ENCODE measurements around the gene CELA3A. TPM values are rescaled to one million over a fixed set of nuclear protein-coding genes. Genes with fewer than 3 reads are reported as not detected.
A peak's percentile ranks its signal among the peaks of the same experiment; 100 is the strongest.
"Not testable (repeated sequence)": the region's sequence is repeated elsewhere in the genome, so short reads cannot be mapped to it uniquely, and the experiment has no call there.

CELA3A gene
- total RNA-seq, 1 experiment from 2014 or later, result not detected

DNA sequence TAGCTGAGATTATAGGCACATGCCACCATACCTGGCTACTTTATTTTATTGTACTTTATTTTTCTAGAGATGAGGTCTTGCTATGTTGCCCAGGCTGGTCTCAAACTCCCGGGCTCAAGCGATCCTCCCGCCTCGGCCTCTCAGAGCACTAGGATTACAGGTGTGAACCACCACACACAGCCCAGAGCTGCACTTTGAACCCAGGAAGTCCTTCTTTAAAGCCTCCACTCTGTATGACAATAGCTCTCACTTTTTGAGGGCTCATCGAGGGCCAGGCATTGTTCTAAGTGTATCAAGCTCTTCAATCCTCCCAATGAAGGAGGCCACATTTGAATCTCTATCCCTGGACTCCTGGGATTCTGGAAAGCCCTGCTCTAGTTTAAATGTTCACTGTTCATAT is 1.0 kb downstream of the CELA3A start:
- H3K9me3 ChIP-seq (ENCODE audit: low read length); H3K27me3 ChIP-seq (ENCODE audit: low read length); H3K9me2 ChIP-seq (replicated peaks; ENCODE audit: insufficient read depth, low read length); H3K79me2 ChIP-seq (ENCODE audit: low read length); H3K36me3 ChIP-seq (ENCODE audit: insufficient read depth, low read length); H3K4me1 ChIP-seq (ENCODE audit: low read length); DNase-seq; H4K20me1 ChIP-seq (ENCODE audit: insufficient read depth, low read depth, low read length); H3K27ac ChIP-seq (ENCODE audit: low read length); H3K4me2 ChIP-seq (ENCODE audit: low read depth, low read length, poor library complexity, severe bottlenecking); H3K4me3 ChIP-seq (ENCODE audit: low read length); H3K9ac ChIP-seq (ENCODE audit: low read length); H2AFZ ChIP-seq (ENCODE audit: low read length): not testable (repeated sequence)

- not testable (repeated sequence) for H3K4me3 ChIP-seq (ENCODE audit: low read length); H4K20me1 ChIP-seq (ENCODE audit: insufficient read depth, low read depth, low read length); H3K27me3 ChIP-seq (ENCODE audit: low read length); H3K4me2 ChIP-seq (ENCODE audit: low read depth, low read length, poor library complexity, severe bottlenecking); H3K4me1 ChIP-seq (ENCODE audit: low read length); DNase-seq; H3K36me3 ChIP-seq (ENCODE audit: insufficient read depth, low read length); H3K27ac ChIP-seq (ENCODE audit: low read length); H3K9me2 ChIP-seq (replicated peaks; ENCODE audit: insufficient read depth, low read length); H3K9ac ChIP-seq (ENCODE audit: low read length); H3K79me2 ChIP-seq (ENCODE audit: low read length); H3K9me3 ChIP-seq (ENCODE audit: low read length); H2AFZ ChIP-seq (ENCODE audit: low read length)
These were observed 1.4 kb downstream of the CELA3A start for GRCh38 chr1:22002875-22003274.

- DNase-seq; H3K9me3 ChIP-seq (ENCODE audit: low read length); H3K4me2 ChIP-seq (ENCODE audit: low read depth, low read length, poor library complexity, severe bottlenecking); H3K4me3 ChIP-seq (ENCODE audit: low read length); H3K9ac ChIP-seq (ENCODE audit: low read length); H4K20me1 ChIP-seq (ENCODE audit: insufficient read depth, low read depth, low read length); H3K79me2 ChIP-seq (ENCODE audit: low read length); H3K27ac ChIP-seq (ENCODE audit: low read length); H3K9me2 ChIP-seq (replicated peaks; ENCODE audit: insufficient read depth, low read length); H3K36me3 ChIP-seq (ENCODE audit: insufficient read depth, low read length); H3K4me1 ChIP-seq (ENCODE audit: low read length); H2AFZ ChIP-seq (ENCODE audit: low read length); H3K27me3 ChIP-seq (ENCODE audit: low read length): not testable (repeated sequence)
These were observed 2.5 kb downstream of the CELA3A start for GRCh38 chr1:22003959-22004358.

GRCh38 chr1:22005261-22006149 is 4.0 kb downstream of the CELA3A start:
- not testable (repeated sequence) for H4K20me1 ChIP-seq (ENCODE audit: insufficient read depth, low read depth, low read length); H3K9me3 ChIP-seq (ENCODE audit: low read length); H3K79me2 ChIP-seq (ENCODE audit: low read length); H3K27ac ChIP-seq (ENCODE audit: low read length); H3K4me1 ChIP-seq (ENCODE audit: low read length); H3K36me3 ChIP-seq (ENCODE audit: insufficient read depth, low read length); H3K4me3 ChIP-seq (ENCODE audit: low read length); H3K27me3 ChIP-seq (ENCODE audit: low read length); H3K9me2 ChIP-seq (replicated peaks; ENCODE audit: insufficient read depth, low read length); H2AFZ ChIP-seq (ENCODE audit: low read length); H3K4me2 ChIP-seq (ENCODE audit: low read depth, low read length, poor library complexity, severe bottlenecking); H3K9ac ChIP-seq (ENCODE audit: low read length)
- peak; percentile 65 for DNase-seq

DNA sequence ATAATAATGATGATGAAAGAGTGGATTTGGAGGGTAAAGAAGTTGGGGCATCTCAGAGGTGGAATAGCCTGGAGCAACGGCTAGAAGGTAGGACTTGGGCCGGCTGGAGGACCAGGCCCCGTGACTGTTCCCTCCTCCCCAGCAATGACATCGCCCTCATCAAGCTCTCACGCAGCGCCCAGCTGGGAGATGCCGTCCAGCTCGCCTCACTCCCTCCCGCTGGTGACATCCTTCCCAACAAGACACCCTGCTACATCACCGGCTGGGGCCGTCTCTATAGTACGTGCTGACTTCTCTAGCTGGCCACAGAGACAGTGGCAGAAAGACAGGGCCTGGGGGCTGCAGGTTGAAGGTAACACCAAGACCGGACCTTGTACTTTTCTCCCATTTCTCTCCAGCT is 5.3 kb downstream of the CELA3A start:
- not testable (repeated sequence) for H3K4me1 ChIP-seq (ENCODE audit: low read length); H3K4me3 ChIP-seq (ENCODE audit: low read length); H4K20me1 ChIP-seq (ENCODE audit: insufficient read depth, low read depth, low read length); H3K9ac ChIP-seq (ENCODE audit: low read length); H2AFZ ChIP-seq (ENCODE audit: low read length); H3K9me2 ChIP-seq (replicated peaks; ENCODE audit: insufficient read depth, low read length); H3K9me3 ChIP-seq (ENCODE audit: low read length); H3K79me2 ChIP-seq (ENCODE audit: low read length); H3K27me3 ChIP-seq (ENCODE audit: low read length); DNase-seq; H3K36me3 ChIP-seq (ENCODE audit: insufficient read depth, low read length); H3K4me2 ChIP-seq (ENCODE audit: low read depth, low read length, poor library complexity, severe bottlenecking); H3K27ac ChIP-seq (ENCODE audit: low read length)

GRCh38 chr1:22007262-22007661 is 5.8 kb downstream of the CELA3A start:
- H3K9me3 ChIP-seq (ENCODE audit: low read length); H4K20me1 ChIP-seq (ENCODE audit: insufficient read depth, low read depth, low read length); H3K79me2 ChIP-seq (ENCODE audit: low read length); H3K27me3 ChIP-seq (ENCODE audit: low read length); H3K27ac ChIP-seq (ENCODE audit: low read length); DNase-seq; H3K4me3 ChIP-seq (ENCODE audit: low read length); H3K9me2 ChIP-seq (replicated peaks; ENCODE audit: insufficient read depth, low read length); H2AFZ ChIP-seq (ENCODE audit: low read length); H3K4me2 ChIP-seq (ENCODE audit: low read depth, low read length, poor library complexity, severe bottlenecking); H3K36me3 ChIP-seq (ENCODE audit: insufficient read depth, low read length); H3K4me1 ChIP-seq (ENCODE audit: low read length); H3K9ac ChIP-seq (ENCODE audit: low read length): not testable (repeated sequence)

DNA sequence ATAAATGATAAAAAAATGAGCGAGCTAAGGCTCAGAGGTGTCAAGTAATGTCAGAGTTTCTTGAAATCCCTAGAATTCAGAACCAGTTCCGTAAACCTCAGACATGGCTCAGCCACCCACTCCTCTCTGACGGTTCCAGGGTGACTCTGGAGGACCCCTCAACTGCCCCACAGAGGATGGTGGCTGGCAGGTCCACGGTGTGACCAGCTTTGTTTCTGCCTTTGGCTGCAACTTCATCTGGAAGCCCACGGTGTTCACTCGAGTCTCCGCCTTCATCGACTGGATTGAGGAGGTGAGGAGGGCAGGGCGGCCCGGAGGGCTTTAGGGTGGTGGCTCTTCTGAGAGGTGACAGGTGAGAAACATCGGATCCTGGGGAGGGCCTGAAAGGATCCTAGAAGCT is 8.1 kb downstream of the CELA3A start:
- H3K9ac ChIP-seq (ENCODE audit: low read length); H3K9me3 ChIP-seq (ENCODE audit: low read length); H3K4me1 ChIP-seq (ENCODE audit: low read length); H3K4me3 ChIP-seq (ENCODE audit: low read length); H3K27me3 ChIP-seq (ENCODE audit: low read length); H2AFZ ChIP-seq (ENCODE audit: low read length); H3K79me2 ChIP-seq (ENCODE audit: low read length); H3K36me3 ChIP-seq (ENCODE audit: insufficient read depth, low read length); H4K20me1 ChIP-seq (ENCODE audit: insufficient read depth, low read depth, low read length); H3K4me2 ChIP-seq (ENCODE audit: low read depth, low read length, poor library complexity, severe bottlenecking); DNase-seq; H3K9me2 ChIP-seq (replicated peaks; ENCODE audit: insufficient read depth, low read length); H3K27ac ChIP-seq (ENCODE audit: low read length): not testable (repeated sequence)

DNA sequence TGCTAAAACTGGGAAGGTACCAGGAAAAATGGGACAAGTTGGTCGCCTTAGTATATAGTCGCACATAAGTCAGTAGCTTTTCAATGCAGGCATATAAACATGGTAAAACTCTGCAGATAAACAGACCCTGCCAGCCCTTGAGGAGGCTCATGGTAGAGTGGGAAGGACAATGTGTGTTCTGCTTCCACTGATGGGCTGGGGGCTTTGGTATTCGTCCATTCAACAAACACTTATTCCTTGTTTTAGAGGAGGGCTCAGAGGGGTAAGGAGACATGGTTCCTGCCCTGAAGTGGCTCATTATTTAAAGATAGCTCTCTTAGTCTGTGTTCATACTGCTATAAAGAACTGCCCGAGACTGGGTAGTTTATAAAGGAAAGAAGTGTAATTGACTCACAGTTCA is 11.3 kb downstream of the CELA3A start:
- H2AFZ ChIP-seq (ENCODE audit: low read length); H3K9ac ChIP-seq (ENCODE audit: low read length); H3K9me2 ChIP-seq (replicated peaks; ENCODE audit: insufficient read depth, low read length); H3K4me1 ChIP-seq (ENCODE audit: low read length); H3K27ac ChIP-seq (ENCODE audit: low read length); DNase-seq; H3K36me3 ChIP-seq (ENCODE audit: insufficient read depth, low read length); H3K4me3 ChIP-seq (ENCODE audit: low read length); H3K4me2 ChIP-seq (ENCODE audit: low read depth, low read length, poor library complexity, severe bottlenecking); H4K20me1 ChIP-seq (ENCODE audit: insufficient read depth, low read depth, low read length); H3K27me3 ChIP-seq (ENCODE audit: low read length); H3K9me3 ChIP-seq (ENCODE audit: low read length); H3K79me2 ChIP-seq (ENCODE audit: low read length): not testable (repeated sequence)

All from Karpas-422 (cell line).